ENCODE results near the gene TEX55.

GRCh38 chr3:119147494-119147893 lies 1.5 kb downstream of the TEX55 start:
- TF ChIP-seq EGR1 (conservative IDR thresholded peaks at IDR 0.05) (no peak), CCNT2 (IDR thresholded peaks at IDR 0.05; ENCODE audit: borderline replicate concordance, extremely low read depth, insufficient read length, low read depth, low read length) (no peak), ZBTB17 (CRISPR knock-in tag; IDR thresholded peaks at IDR 0.05) (no peak), RAD51 (IDR thresholded peaks at IDR 0.05; ENCODE audit: borderline replicate concordance, low read depth) (no peak), POLR2A (conservative IDR thresholded peaks at IDR 0.05) (no peak), CREB1 (IDR thresholded peaks at IDR 0.05) (no peak), CREB1 (CRISPR knock-in tag; IDR thresholded peaks at IDR 0.05) (no peak), FOXP1 (CRISPR knock-in tag; IDR thresholded peaks at IDR 0.05) (no peak), L3MBTL2 (IDR thresholded peaks at IDR 0.05) (no peak), E2F6 (IDR thresholded peaks at IDR 0.05; ENCODE audit: borderline replicate concordance in 1 of 2, extremely low read depth in 1 of 2, insufficient read depth in 1 of 2, insufficient read length in 1 of 2, low read depth in 1 of 2, low read length in 1 of 2, poor library complexity in 1 of 2, severe bottlenecking in 1 of 2) (no peak), ELF4 (CRISPR knock-in tag; IDR thresholded peaks at IDR 0.05) (no peak)
